Vagina (tissue), 2 donors: ENCODE measurements around the gene GFER.

Source experiments
- CTCF ChIP-seq, 3 experiments: fragments of 450-650 bp in 2 of 3; fragments of 200-600 bp in 1 of 3; sonication (generic) in 1 of 3; IDR thresholded peaks; one replicate each; pipeline ENCODE4 v1.5.1; 2017 to 2019; ENCODE audit warnings: antibody characterized with exemption in 3 of 3, mild to moderate bottlenecking in 2 of 3, moderate library complexity in 2 of 3
- POLR2A ChIP-seq, 2 donors: fragments of 450-650 bp; IDR thresholded peaks; one replicate each; pipeline ENCODE4 v1.6.1; 2017; ENCODE audit warnings: antibody characterized with exemption in 2 of 2, mild to moderate bottlenecking in 2 of 2, moderate library complexity in 2 of 2
- POLR2AphosphoS5 ChIP-seq, 2 donors: sonication (generic); formaldehyde crosslinking; IDR thresholded peaks; one replicate each; pipeline ENCODE4 v1.9.0; 2017; ENCODE audit warnings: antibody characterized with exemption in 2 of 2, mild to moderate bottlenecking in 2 of 2, low read depth in 1 of 2; ENCODE audit not compliant: insufficient read depth in 1 of 2

DNA sequence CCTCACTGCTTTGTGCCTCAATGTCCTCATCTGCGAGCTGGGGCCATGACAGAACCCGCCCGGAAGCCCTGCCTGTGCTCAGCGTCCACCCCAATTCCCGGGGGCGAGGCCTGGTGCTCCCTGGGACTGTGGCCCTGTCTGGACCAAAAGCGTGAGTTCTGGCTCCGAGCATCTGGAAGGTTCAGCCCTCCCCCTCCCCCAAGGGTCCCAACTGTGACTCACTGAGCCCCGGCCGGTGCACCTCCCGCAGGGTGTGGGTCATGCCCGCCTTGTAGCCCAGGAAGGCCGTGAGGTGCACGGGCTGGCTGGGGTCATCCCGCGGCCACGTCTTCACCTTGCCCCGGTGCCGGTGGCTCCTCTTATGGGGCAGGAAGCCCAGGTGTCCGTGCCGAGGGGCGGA lies 30.3 kb upstream of the GFER start:
- TF ChIP-seq CTCF (IDR thresholded peaks at IDR 0.05) (no peak), POLR2AphosphoS5 (IDR thresholded peaks at IDR 0.05; ENCODE audit: insufficient read depth in 1 of 2, low read depth in 1 of 2) (no peak), POLR2A (IDR thresholded peaks at IDR 0.05) (no peak)
